IMR-90 (cell line): ENCODE data around the gene MDC1. TPM values are rescaled to one million over a fixed set of nuclear protein-coding genes. Genes with fewer than 3 reads are reported as not detected.

Experiments
- ATAC-seq: fragments of 200-7000 bp; cut with Tn5 transposase; 2 replicates; pipeline ENCODE4 v1.9.1; 2020; ENCODE audit warnings: low read depth, mild to moderate bottlenecking, moderate library complexity
- BruUV-seq: library from RNA; stranded (reverse); fragments of 400-500 nt; replicated peaks from 2 replicates; lab custom pipeline; 2021; lab: Mats Ljungman, UMichigan
- CTCF ChIA-PET: fragments of 300-600 bp; formaldehyde crosslinking; extraction: SDS; loops from one replicate; lab custom pipeline; 2021; ENCODE audit warnings: antibody characterized with exemption; lab: Yijun Ruan, JAX
- POLR2A ChIA-PET: fragments of 300-600 bp; sonication (Branson Sonifier 250); formaldehyde crosslinking; loops from one replicate; lab custom pipeline; 2022; ENCODE audit warnings: antibody characterized with exemption; ENCODE audit not compliant: unreplicated experiment; lab: Charles Lee
- DNase-seq: peaks from one replicate; pipeline ENCODE4 v3.0.0; 2013
- H2AFZ ChIP-seq: replicated peaks from 2 replicates; pipeline ENCODE3; 2013; ENCODE audit warnings: low read length, mild to moderate bottlenecking; ENCODE audit not compliant: poor library complexity
- H2AK5ac ChIP-seq: 2 replicates; pipeline ENCODE4 v1.6.1; 2013; ENCODE audit warnings: low read depth, low read length, inconsistent platforms
- H2AK9ac ChIP-seq: replicated peaks from 2 replicates; pipeline ENCODE3; 2013; ENCODE audit warnings: mild to moderate bottlenecking, low read depth, low read length, moderate library complexity; ENCODE audit not compliant: poor library complexity
- H2BK120ac ChIP-seq: 2 replicates; pipeline ENCODE4 v1.6.1; 2013; ENCODE audit warnings: low read depth, low read length, inconsistent platforms
- H2BK15ac ChIP-seq: 3 replicates; pipeline ENCODE4 v1.6.1; 2013; ENCODE audit warnings: low read depth, low read length, inconsistent platforms
- H2BK20ac ChIP-seq: 2 replicates; pipeline ENCODE4 v1.6.1; 2013; ENCODE audit warnings: low read depth, mild to moderate bottlenecking, inconsistent platforms, low read length, moderate library complexity
- H2BK5ac ChIP-seq: 2 replicates; pipeline ENCODE4 v1.6.1; 2013; ENCODE audit warnings: mild to moderate bottlenecking, low read depth, low read length, inconsistent platforms; ENCODE audit not compliant: poor library complexity, severe bottlenecking
- H3K14ac ChIP-seq: replicated peaks from 2 replicates; pipeline ENCODE4 v1.6.1; 2013; ENCODE audit warnings: low read depth, low read length, inconsistent platforms
- H3K18ac ChIP-seq: 2 replicates; pipeline ENCODE4 v1.6.1; 2013; ENCODE audit warnings: low read depth, low read length, control low read depth
- H3K23ac ChIP-seq: 2 replicates; pipeline ENCODE4 v1.6.1; 2013; ENCODE audit warnings: low read depth, low read length, inconsistent platforms
- H3K27ac ChIP-seq: 2 replicates; pipeline ENCODE4 v1.5.1; 2013; ENCODE audit warnings: mild to moderate bottlenecking, control low read depth, low read length; ENCODE audit not compliant: insufficient read depth
- H3K27me3 ChIP-seq: 2 replicates; pipeline ENCODE4 v1.6.1; 2013; ENCODE audit warnings: low read length; ENCODE audit not compliant: control insufficient read depth, insufficient read depth
- H3K36me3 ChIP-seq: 2 replicates; pipeline ENCODE4 v1.6.1; 2013; ENCODE audit warnings: low read length, mixed read lengths; ENCODE audit not compliant: control insufficient read depth, insufficient read depth
- H3K4ac ChIP-seq: 2 replicates; pipeline ENCODE4 v1.6.1; 2013; ENCODE audit warnings: low read depth, low read length, inconsistent platforms
- H3K4me1 ChIP-seq: 2 replicates; pipeline ENCODE4 v1.6.1; 2013; ENCODE audit warnings: low read length, mixed read lengths; ENCODE audit not compliant: control insufficient read depth, insufficient read depth
- H3K4me2 ChIP-seq: 2 replicates; pipeline ENCODE4 v1.6.1; 2013; ENCODE audit warnings: low read depth, mild to moderate bottlenecking, control low read depth, low read length, moderate library complexity
- H3K4me3 ChIP-seq: 2 replicates; pipeline ENCODE4 v1.5.1; 2013; ENCODE audit warnings: low read depth, mild to moderate bottlenecking, control low read depth, low read length, moderate library complexity; ENCODE audit not compliant: insufficient read depth
- H3K56ac ChIP-seq: 2 replicates; pipeline ENCODE4 v1.6.1; 2013; ENCODE audit warnings: low read length, inconsistent platforms; ENCODE audit not compliant: insufficient read depth; ENCODE audit errors: extremely low read depth
- H3K79me1 ChIP-seq, 2 experiments: 2 replicates each; pipeline ENCODE4 v1.6.1; 2013; ENCODE audit warnings: low read length in 2 of 2, inconsistent platforms in 1 of 2, low read depth in 1 of 2
- H3K9ac ChIP-seq: 2 replicates; pipeline ENCODE4 v1.6.1; 2013; ENCODE audit warnings: low read depth, low read length, control low read depth
- H3K9me1 ChIP-seq: 2 replicates; pipeline ENCODE4 v1.6.1; 2013; ENCODE audit warnings: low read length, inconsistent platforms; ENCODE audit not compliant: insufficient read depth
- H3K9me3 ChIP-seq: 2 replicates; pipeline ENCODE4 v1.6.1; 2013; ENCODE audit warnings: low read length; ENCODE audit not compliant: control insufficient read depth, insufficient read depth
- H4K20me1 ChIP-seq: 2 replicates; pipeline ENCODE4 v1.6.1; 2013; ENCODE audit warnings: low read length, inconsistent platforms; ENCODE audit not compliant: insufficient read depth
- H4K5ac ChIP-seq: 2 replicates; pipeline ENCODE4 v1.6.1; 2013; ENCODE audit warnings: mild to moderate bottlenecking, low read depth, low read length, control low read depth
- H4K8ac ChIP-seq, 2 experiments: 2 replicates each; pipeline ENCODE4 v1.6.1; 2013; ENCODE audit warnings: low read depth in 2 of 2, low read length in 2 of 2, control low read depth in 1 of 2, inconsistent platforms in 1 of 2
- H4K91ac ChIP-seq: 2 replicates; pipeline ENCODE4 v1.6.1; 2013; ENCODE audit warnings: low read depth, low read length, inconsistent platforms; ENCODE audit not compliant: insufficient read depth
- CEBPB ChIP-seq: IDR thresholded peaks from 2 replicates; pipeline ENCODE4 v1.6.1; 2012; ENCODE audit warnings: low read depth, low read length, improper control_type of control experiment
- CHD1 ChIP-seq: IDR thresholded peaks from 2 replicates; pipeline ENCODE4 v1.6.1; 2012; ENCODE audit warnings: low read depth, low read length, improper control_type of control experiment
- CTCF ChIP-seq: conservative IDR thresholded peaks from 2 replicates; pipeline ENCODE4 v1.5.1; 2012; ENCODE audit warnings: mild to moderate bottlenecking, low read depth, low read length, improper control_type of control experiment
- FOS ChIP-seq: fragments of 150-350 bp; IDR thresholded peaks from 2 replicates; pipeline ENCODE4 v1.6.1; 2016; ENCODE audit warnings: low read depth, low read length
- MAFK ChIP-seq: IDR thresholded peaks from 2 replicates; pipeline ENCODE4 v1.6.1; 2012; ENCODE audit warnings: low read depth, low read length, improper control_type of control experiment
- MXI1 ChIP-seq: IDR thresholded peaks from 2 replicates; pipeline ENCODE4 v1.6.1; 2012; ENCODE audit warnings: low read depth, mild to moderate bottlenecking, low read length, moderate library complexity, borderline replicate concordance
- RFX5 ChIP-seq: IDR thresholded peaks from 2 replicates; pipeline ENCODE4 v1.8.0; 2012; ENCODE audit warnings: low read depth, mild to moderate bottlenecking, low read length, moderate library complexity
- SMC3 ChIP-seq: fragments of 150-350 bp; IDR thresholded peaks from 2 replicates; pipeline ENCODE4 v1.6.1; 2016; ENCODE audit warnings: low read depth, mild to moderate bottlenecking, antibody characterized with exemption, low read length, moderate library complexity
- USF2 ChIP-seq: fragments of 150-350 bp; IDR thresholded peaks from 2 replicates; pipeline ENCODE4 v1.6.1; 2017; ENCODE audit warnings: mild to moderate bottlenecking, antibody characterized with exemption, low read length, low read depth
- WGBS, 2 experiments: methylation state at CpG; one replicate each; pipeline versions ENCODE4 v1.1.5 to v1.1.7; 2013; ENCODE audit warnings: missing lambda C conversion rate in 2 of 2; ENCODE audit not compliant: insufficient read length in 1 of 2; ENCODE audit errors: extremely low coverage in 2 of 2; 5-methylcytosine and 5-hydroxymethylcytosine counted together
- dilution Hi-C: fragments of 300-500 bp; cut with HindIII; formaldehyde crosslinking; loops from one replicate; pipeline ENCODE4 v1.14.3; 2018; ENCODE audit warnings: low sequenced_read_pairs; ENCODE audit not compliant: unreplicated experiment
- in situ Hi-C: fragments of 300-500 bp; cut with MboI; formaldehyde crosslinking; loops from 3 replicates; pipeline ENCODE4 v1.14.3; 2019; ENCODE audit warnings: low sequenced_read_pairs, inconsistent platforms, mixed read lengths
- intact Hi-C: fragments of 100-400 bp; cut with micrococcal nuclease; formaldehyde crosslinking; loops from 2 replicates; pipeline ENCODE4 v1.10.0; 2022
- polyA plus RNA-seq, 3 experiments: library from polyadenylated mRNA; depleted of rRNA; stranded (reverse); fragments of >200 nt; gene quantifications; 2 replicates each; pipeline ENCODE4 v1.2.3, GENCODE V29; 2012; ENCODE audit warnings: low replicate concordance in 1 of 3
- total RNA-seq: library from RNA; depleted of rRNA; stranded (reverse); fragments of >200 nt; gene quantifications from 2 replicates; pipeline ENCODE4 v1.2.3, GENCODE V29; 2012

The MDC1 gene
- total and polyA plus RNA-seq, 2 of the 4 experiments (the other 2 are of a cell fraction), result 4.5 to 12.1 TPM

DNA sequence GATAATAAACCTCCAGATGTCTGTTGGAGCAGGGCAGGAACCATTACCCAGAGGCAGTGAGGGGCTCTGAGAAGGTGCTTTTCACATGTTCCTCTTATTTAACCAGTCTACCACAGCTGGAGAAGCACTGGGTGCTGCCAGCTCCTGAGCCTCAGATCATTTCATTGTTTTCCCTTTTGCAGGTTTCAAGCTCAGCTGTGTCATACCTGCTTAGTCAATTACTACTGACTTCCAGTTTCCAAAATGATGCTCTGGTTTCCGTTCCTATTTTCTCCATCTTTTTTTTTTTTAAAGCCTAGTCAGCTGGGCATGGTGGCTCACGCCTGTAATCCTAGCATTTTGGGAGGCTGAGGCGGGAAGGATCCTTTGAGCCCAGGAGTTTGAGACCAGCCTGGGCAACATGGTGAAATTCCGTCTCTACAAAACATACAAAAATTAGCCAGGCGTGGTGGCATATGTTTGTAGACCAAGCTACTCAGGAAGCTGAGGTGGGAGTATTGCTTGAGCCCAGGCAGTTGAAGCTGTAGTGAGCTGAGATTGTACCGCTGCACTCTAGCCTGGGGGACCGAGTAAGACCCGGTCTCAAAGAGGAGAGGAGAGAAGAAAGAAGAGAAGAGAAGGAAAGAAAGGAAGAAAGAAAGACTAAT lies 18.7 kb upstream of the MDC1 start:
- TF ChIP-seq CEBPB (no peak), MAFK (no peak), USF2 (no peak), MXI1 (no peak), RFX5 (no peak), FOS (no peak), CTCF (no peak), CHD1 (no peak), SMC3 (no peak)
- no peak overlapping the region for H3K4ac ChIP-seq
- peaks cover 64% of the 10 kb centered on the region for H3K36me3 ChIP-seq
- no TSS peak for BruUV-seq
- dilution Hi-C loops (no loop called here), intact Hi-C loops (no loop called here), in situ Hi-C loops (no loop called here)
- CTCF ChIA-PET, result no interaction called here
- no peak overlapping the region for H2AK5ac ChIP-seq
- peaks cover 3% of the 10 kb centered on the region; the same call in 1 of the 2 replicates for H4K20me1 ChIP-seq
- H3K23ac ChIP-seq, result no peak overlapping the region; the same call in 1 of the 2 replicates
- H3K4me3 ChIP-seq, result no peak overlapping the region
- POLR2A ChIA-PET, result no interaction called here
- no peak overlapping the region for H2BK120ac ChIP-seq
- H3K18ac ChIP-seq, result no peak overlapping the region
- H2BK5ac ChIP-seq, result no peak overlapping the region
- WGBS, 2 experiments, result 100% methylated on average over 2 of the region's 8 CpGs; no CpG with 5 or more reads in 1 of the 2 experiments
- H4K8ac ChIP-seq, result no peak overlapping the region
- no peak overlapping the region for H3K4me2 ChIP-seq
- no peak overlapping the region for H3K14ac ChIP-seq
- no peak overlapping the region for H4K91ac ChIP-seq
- peaks cover 11% of the 10 kb centered on the region for H3K9me1 ChIP-seq
- H3K27ac ChIP-seq, result no peak overlapping the region
- H3K9me3 ChIP-seq, result no peaks in the 10 kb centered on the region
- no peak overlapping the region for H3K9ac ChIP-seq
- peaks cover 7% of the 10 kb centered on the region for H3K4me1 ChIP-seq
- H4K5ac ChIP-seq, result no peak overlapping the region
- no peak for ATAC-seq
- H2BK20ac ChIP-seq, result no peak overlapping the region
- DNase-seq, result no peak
- no peak overlapping the region for H2AK9ac ChIP-seq
- H3K27me3 ChIP-seq, result no peaks in the 10 kb centered on the region
- no peak overlapping the region for H2BK15ac ChIP-seq
- H2AFZ ChIP-seq, result no peak overlapping the region
- H3K79me1 ChIP-seq, result peaks cover 45 to 92% of the 10 kb centered on the region in 2 experiments
- no peak overlapping the region for H3K56ac ChIP-seq
